SK-N-MC (cell line): ENCODE measurements around the gene CCDC27.
"Not testable (repeated sequence)": the region's sequence is repeated elsewhere in the genome, so short reads cannot be mapped to it uniquely, and the experiment has no call there.

Experiments
- DNase-seq: peaks from one replicate; pipeline ENCODE4 v3.0.0-alpha.2; 2011; ENCODE audit warnings: low read depth, low spot score
- H3K27ac ChIP-seq: fragments of 200-600 bp; sonication (generic); 2 replicates; pipeline ENCODE4 v1.5.1; 2016; ENCODE audit warnings: mixed run types
- H3K36me3 ChIP-seq: fragments of 200-600 bp; sonication (generic); 2 replicates; pipeline ENCODE4 v1.6.1; 2017; ENCODE audit warnings: antibody characterized with exemption, low read length, mixed read lengths; ENCODE audit not compliant: insufficient read depth
- H3K4me3 ChIP-seq: fragments of 200-600 bp; sonication (generic); 2 replicates; pipeline ENCODE4 v1.5.1; 2016
- H3K9ac ChIP-seq: fragments of 200-600 bp; sonication (generic); 2 replicates; pipeline ENCODE4 v1.8.0; 2017; ENCODE audit warnings: mixed run types, mixed read lengths; ENCODE audit not compliant: insufficient read length
- H3K9me3 ChIP-seq: fragments of 200-600 bp; sonication (generic); 2 replicates; pipeline ENCODE4 v1.6.1; 2017; ENCODE audit warnings: low read depth, mild to moderate bottlenecking, antibody characterized with exemption, low read length, moderate library complexity, mixed read lengths
- EZH2 ChIP-seq: fragments of 200-600 bp; sonication (generic); IDR thresholded peaks from one replicate; pipeline ENCODE4 v1.6.1; 2017; ENCODE audit warnings: antibody characterized with exemption
- FOXP2 ChIP-seq: optimal IDR thresholded peaks from 2 replicates; pipeline ENCODE3; 2011; ENCODE audit warnings: mild to moderate bottlenecking, moderate library complexity; ENCODE audit not compliant: insufficient read depth; ENCODE audit errors: extremely low read length, control extremely low read depth
- POLR2AphosphoS5 ChIP-seq: IDR thresholded peaks from 2 replicates; pipeline ENCODE4 v1.6.1; 2012; ENCODE audit warnings: mild to moderate bottlenecking, low read depth, low read length, borderline replicate concordance

The CCDC27 gene

GRCh38 chr1:3809680-3810079 is 57.4 kb downstream of the CCDC27 start:
- TF ChIP-seq POLR2AphosphoS5 (no peak), EZH2 (no peak), FOXP2 (no peak)
- Histone ChIP-seq H3K9me3 (no peaks in the 10 kb centered on the region), H3K27ac (no peak overlapping the region), H3K36me3 (no peaks in the 10 kb centered on the region), H3K4me3 (no peak overlapping the region), H3K9ac (no peak overlapping the region)
- DNase-seq: no peak

- not testable (repeated sequence) for H3K9me3 ChIP-seq, DNase-seq, H3K36me3 ChIP-seq, H3K27ac ChIP-seq, H3K4me3 ChIP-seq, H3K9ac ChIP-seq
These were observed 58.0 kb downstream of the CCDC27 start for GRCh38 chr1:3810149-3810761.

GRCh38 chr1:3811595-3811911 is 59.3 kb downstream of the CCDC27 start:
- H3K4me3 ChIP-seq: no peak overlapping the region
- no peak overlapping the region for H3K27ac ChIP-seq
- no peaks in the 10 kb centered on the region for H3K36me3 ChIP-seq
- H3K9me3 ChIP-seq: no peaks in the 10 kb centered on the region
- TF ChIP-seq EZH2 (no peak), FOXP2 (no peak), POLR2AphosphoS5 (no peak)
- no peak for DNase-seq
- no peak overlapping the region for H3K9ac ChIP-seq

DNA sequence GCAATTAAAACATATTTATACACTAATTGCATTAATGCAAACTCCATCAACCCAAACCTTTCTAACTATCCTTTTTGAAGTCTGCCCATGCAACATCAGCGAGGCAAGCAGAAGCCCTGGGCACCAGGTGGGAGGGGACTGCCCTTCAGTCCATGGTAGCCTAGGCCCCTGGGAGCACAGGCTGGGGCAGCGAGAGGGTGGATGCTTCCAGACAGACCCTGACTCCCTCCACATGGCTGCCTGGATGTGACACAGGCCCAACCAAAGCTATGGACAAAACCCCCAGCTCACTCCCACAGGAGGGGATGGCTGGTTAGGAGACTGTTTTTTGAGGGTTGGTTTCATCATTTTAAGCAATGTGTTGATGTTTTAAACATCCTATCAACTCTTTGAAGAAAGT is 61.8 kb downstream of the CCDC27 start:
- DNase-seq: no peak
- Histone ChIP-seq H3K36me3 (no peaks in the 10 kb centered on the region), H3K9ac (no peak overlapping the region), H3K9me3 (no peaks in the 10 kb centered on the region), H3K4me3 (no peak overlapping the region), H3K27ac (no peak overlapping the region)
- no peak for TF ChIP-seq EZH2
- no peak for TF ChIP-seq POLR2AphosphoS5
- TF ChIP-seq FOXP2: no peak

GRCh38 chr1:3814771-3815561 is 62.7 kb downstream of the CCDC27 start:
- TF ChIP-seq POLR2AphosphoS5 (no peak), FOXP2 (no peak), EZH2 (no peak)
- Histone ChIP-seq H3K9ac (no peak overlapping the region), H3K27ac (no peak overlapping the region), H3K4me3 (no peak overlapping the region), H3K36me3 (no peaks in the 10 kb centered on the region), H3K9me3 (no peaks in the 10 kb centered on the region)
- no peak for DNase-seq

GRCh38 chr1:3816331-3817137 is 64.3 kb downstream of the CCDC27 start:
- no peak overlapping the region for H3K9ac ChIP-seq
- TF ChIP-seq POLR2AphosphoS5: no peak
- TF ChIP-seq FOXP2: no peak
- no peak for TF ChIP-seq EZH2
- no peaks in the 10 kb centered on the region for H3K36me3 ChIP-seq
- no peaks in the 10 kb centered on the region for H3K9me3 ChIP-seq
- H3K27ac ChIP-seq: no peak overlapping the region
- DNase-seq: no peak
- no peak overlapping the region for H3K4me3 ChIP-seq

DNA sequence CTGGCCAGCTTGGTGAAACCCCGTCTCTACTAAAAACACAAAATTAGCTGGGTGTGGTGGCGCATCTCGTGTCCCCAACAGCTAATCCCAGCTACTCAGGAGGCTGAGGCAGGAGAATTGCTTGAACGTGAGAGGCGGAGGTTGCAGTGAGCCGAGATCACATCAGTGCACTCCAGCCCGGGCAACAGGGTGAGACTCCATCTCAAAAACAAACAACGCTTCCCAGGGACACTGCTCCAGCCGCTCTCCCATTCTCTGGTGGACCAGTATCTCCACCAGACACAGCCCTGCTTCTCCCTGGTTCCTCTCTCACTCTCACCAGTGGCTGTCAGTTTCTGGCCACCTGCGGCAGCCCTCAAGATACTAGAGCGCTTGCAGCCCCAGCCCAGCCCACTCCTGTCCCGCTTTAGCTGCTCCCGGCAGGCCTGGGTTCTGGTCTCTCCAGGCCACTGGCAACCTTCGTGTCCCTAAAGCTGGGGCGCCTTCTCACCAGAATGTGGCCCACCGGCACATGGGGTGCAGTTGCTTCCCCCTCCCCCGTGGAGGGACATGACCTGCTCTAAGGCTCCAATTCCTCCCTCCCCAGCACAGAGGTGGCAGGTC is 65.0 kb downstream of the CCDC27 start:
- DNase-seq: no peak
- Histone ChIP-seq H3K4me3 (no peak overlapping the region), H3K9ac (no peak overlapping the region), H3K27ac (no peak overlapping the region), H3K9me3 (no peaks in the 10 kb centered on the region), H3K36me3 (no peaks in the 10 kb centered on the region)
- TF ChIP-seq EZH2: no peak
- TF ChIP-seq POLR2AphosphoS5: no peak
- no peak for TF ChIP-seq FOXP2

DNA sequence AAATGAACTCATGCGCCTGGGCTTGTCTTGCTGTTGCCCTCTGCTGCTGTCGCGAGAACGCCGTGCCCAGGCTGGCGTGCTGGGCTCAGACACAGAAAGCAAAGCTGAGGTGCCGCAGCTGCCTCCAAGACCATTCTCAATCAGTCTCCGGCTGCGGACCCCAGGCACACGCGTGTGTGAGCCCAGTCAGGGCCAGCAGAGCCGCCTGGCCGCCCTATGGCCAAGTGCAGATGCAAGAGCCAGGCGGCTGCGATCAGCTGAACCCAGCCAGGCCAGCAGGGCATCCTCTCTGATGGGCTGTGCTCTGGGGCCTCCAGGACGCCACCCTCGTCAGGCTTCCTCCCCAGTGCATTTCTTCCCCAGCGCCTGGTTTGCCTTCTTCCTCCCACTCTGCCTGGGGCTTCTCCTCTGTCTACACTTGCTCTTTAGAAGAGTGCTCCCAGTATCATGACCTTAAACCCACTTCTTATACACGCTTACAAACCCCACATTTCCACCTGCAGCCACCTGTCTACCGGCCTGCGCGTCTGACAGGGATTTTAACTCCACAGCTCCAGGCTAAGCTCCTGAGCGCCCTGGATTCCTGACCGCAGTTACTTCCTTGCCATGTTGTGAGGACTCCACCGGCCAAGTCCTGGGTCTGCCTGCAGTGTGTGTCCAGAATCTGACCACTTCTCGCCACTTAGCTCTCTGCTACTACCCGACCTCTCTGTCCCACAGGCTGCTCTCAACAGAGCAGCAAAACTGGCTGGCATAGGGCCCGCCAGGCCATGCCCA is 65.8 kb downstream of the CCDC27 start:
- no peaks in the 10 kb centered on the region for H3K36me3 ChIP-seq
- no peak overlapping the region for H3K9ac ChIP-seq
- H3K4me3 ChIP-seq: no peak overlapping the region
- no peak for TF ChIP-seq EZH2
- TF ChIP-seq FOXP2: no peak
- no peak for TF ChIP-seq POLR2AphosphoS5
- H3K27ac ChIP-seq: no peak overlapping the region
- no peak for DNase-seq
- no peaks in the 10 kb centered on the region for H3K9me3 ChIP-seq
